A673 (cell line): ENCODE data around the gene LPIN3.

ENCODE experiments used
- EZH2 ChIP-seq: fragments of 200-600 bp; sonication (generic); IDR thresholded peaks from 2 replicates; pipeline ENCODE4 v1.6.1; 2017; ENCODE audit warnings: borderline replicate concordance, low read depth, mild to moderate bottlenecking, mixed read lengths, antibody characterized with exemption, low read length; ENCODE audit not compliant: poor library complexity, severe bottlenecking
- TF ChIP-seq, protein P1 (sequence below): fragments of 300-800, 200-600 bp; sonication (generic); conservative IDR thresholded peaks from 2 replicates; pipeline ENCODE4 v1.5.1; 2017; ENCODE audit warnings: low read depth, mild to moderate bottlenecking, antibody characterized with exemption, low read length, moderate library complexity, mixed read lengths

DNA sequence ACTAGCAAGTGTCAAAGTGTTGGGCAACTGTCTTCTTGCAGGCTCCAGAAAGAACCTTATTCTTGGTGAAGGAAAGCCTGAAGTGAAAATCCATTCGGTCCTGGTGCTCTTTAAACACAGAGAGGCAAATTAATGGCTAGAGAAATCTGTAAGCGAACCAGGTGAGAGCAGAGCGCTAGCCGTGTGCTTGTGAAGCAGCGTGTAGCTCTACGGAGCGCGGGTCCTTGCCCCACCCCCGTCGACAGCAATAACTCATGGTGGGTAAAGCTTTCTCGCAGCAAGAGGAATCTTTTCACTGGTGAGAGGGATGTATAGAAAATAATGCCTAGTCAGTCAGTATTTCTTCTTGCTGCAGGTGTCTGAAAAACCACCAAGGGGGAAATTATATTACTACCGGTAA, 63.0 kb downstream of the LPIN3 start:
- no peak for TF ChIP-seq EZH2
- TF ChIP-seq, protein P1, sequence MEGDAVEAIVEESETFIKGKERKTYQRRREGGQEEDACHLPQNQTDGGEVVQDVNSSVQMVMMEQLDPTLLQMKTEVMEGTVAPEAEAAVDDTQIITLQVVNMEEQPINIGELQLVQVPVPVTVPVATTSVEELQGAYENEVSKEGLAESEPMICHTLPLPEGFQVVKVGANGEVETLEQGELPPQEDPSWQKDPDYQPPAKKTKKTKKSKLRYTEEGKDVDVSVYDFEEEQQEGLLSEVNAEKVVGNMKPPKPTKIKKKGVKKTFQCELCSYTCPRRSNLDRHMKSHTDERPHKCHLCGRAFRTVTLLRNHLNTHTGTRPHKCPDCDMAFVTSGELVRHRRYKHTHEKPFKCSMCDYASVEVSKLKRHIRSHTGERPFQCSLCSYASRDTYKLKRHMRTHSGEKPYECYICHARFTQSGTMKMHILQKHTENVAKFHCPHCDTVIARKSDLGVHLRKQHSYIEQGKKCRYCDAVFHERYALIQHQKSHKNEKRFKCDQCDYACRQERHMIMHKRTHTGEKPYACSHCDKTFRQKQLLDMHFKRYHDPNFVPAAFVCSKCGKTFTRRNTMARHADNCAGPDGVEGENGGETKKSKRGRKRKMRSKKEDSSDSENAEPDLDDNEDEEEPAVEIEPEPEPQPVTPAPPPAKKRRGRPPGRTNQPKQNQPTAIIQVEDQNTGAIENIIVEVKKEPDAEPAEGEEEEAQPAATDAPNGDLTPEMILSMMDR = no peak
